Glutamatergic neuron (in vitro differentiated cells): ENCODE data around the gene AQP3. TPM values are rescaled to one million over a fixed set of nuclear protein-coding genes. Genes with fewer than 3 reads are reported as not detected.
"Not testable (repeated sequence)": the region's sequence is repeated elsewhere in the genome, so short reads cannot be mapped to it uniquely, and the experiment has no call there.

ENCODE experiments used
- DNase-seq: peaks from one replicate; pipeline ENCODE4 v3.0.0; 2022
- H3K27ac Mint-ChIP-seq: one replicate; pipeline ENCODE4 v1.8.0; 2020; ENCODE audit warnings: mild to moderate bottlenecking, mixed read lengths, inconsistent platforms; ENCODE audit not compliant: unreplicated experiment
- H3K27me3 Mint-ChIP-seq: one replicate; pipeline ENCODE4 v1.8.0; 2020; ENCODE audit warnings: mild to moderate bottlenecking, moderate library complexity, mixed read lengths, inconsistent platforms; ENCODE audit not compliant: unreplicated experiment
- H3K36me3 Mint-ChIP-seq: one replicate; pipeline ENCODE4 v1.8.0; 2020; ENCODE audit warnings: mild to moderate bottlenecking, mixed read lengths, inconsistent platforms; ENCODE audit not compliant: unreplicated experiment
- H3K4me1 Mint-ChIP-seq: one replicate; pipeline ENCODE4 v1.8.0; 2020; ENCODE audit warnings: mild to moderate bottlenecking, low read depth, mixed read lengths, inconsistent platforms; ENCODE audit not compliant: unreplicated experiment
- H3K4me3 Mint-ChIP-seq: one replicate; pipeline ENCODE4 v1.8.0; 2020; ENCODE audit warnings: mild to moderate bottlenecking, mixed read lengths, inconsistent platforms; ENCODE audit not compliant: unreplicated experiment
- H3K9me3 Mint-ChIP-seq: one replicate; pipeline ENCODE4 v1.8.0; 2020; ENCODE audit warnings: mild to moderate bottlenecking, moderate library complexity, mixed read lengths, inconsistent platforms; ENCODE audit not compliant: unreplicated experiment
- CTCF ChIP-seq: fragments of 200-600 bp; sonication (generic); IDR thresholded peaks from one replicate; pipeline ENCODE4 v1.5.0; 2021; ENCODE audit not compliant: partially characterized antibody, unreplicated experiment
- total RNA-seq: library from RNA; stranded (reverse); fragmentation: NEBNext Ultra II Directional; extraction: Animal tissue kit (Norgen Biotek cat#: 25700); gene quantifications from one replicate; pipeline ENCODE4 v1.2.1, GENCODE V29; 2021; ENCODE audit not compliant: unreplicated experiment

The AQP3 gene
- total RNA-seq, 1 donor from 2014 or later: 2.9 TPM

GRCh38 chr9:33425128-33425533, 22.3 kb downstream of the AQP3 start:
- Mint-ChIP-seq H3K36me3 (no peaks in the 10 kb centered on the region), H3K27me3 (peaks cover 5% of the 10 kb centered on the region), H3K27ac (no peak overlapping the region), H3K4me1 (no peaks in the 10 kb centered on the region), H3K9me3 (no peaks in the 10 kb centered on the region), H3K4me3 (no peak overlapping the region)
- DNase-seq: no peak
- no peak for TF ChIP-seq CTCF

DNA sequence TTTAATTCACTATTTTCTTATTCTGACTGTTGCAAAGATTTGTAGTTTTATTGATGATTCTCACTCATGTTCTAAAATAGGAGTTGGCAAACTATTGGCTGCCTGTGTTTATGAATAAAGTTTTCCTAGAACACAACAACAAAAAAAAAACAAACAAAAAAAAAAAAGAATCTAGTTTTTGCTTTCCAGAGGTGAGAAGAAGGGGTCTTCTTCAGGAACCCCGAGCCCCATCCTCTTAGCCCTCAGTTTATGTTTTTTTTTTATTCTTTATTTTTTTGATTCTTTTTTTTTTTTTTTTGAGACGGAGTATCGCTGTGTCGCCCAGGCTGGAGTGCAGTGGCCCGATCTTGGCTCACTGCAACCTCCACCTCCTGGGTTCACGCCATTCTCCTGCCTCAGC, 22.9 kb downstream of the AQP3 start:
- not testable (repeated sequence) for H3K27me3 Mint-ChIP-seq, H3K27ac Mint-ChIP-seq, H3K36me3 Mint-ChIP-seq, H3K4me1 Mint-ChIP-seq, H3K9me3 Mint-ChIP-seq, DNase-seq, H3K4me3 Mint-ChIP-seq

DNA sequence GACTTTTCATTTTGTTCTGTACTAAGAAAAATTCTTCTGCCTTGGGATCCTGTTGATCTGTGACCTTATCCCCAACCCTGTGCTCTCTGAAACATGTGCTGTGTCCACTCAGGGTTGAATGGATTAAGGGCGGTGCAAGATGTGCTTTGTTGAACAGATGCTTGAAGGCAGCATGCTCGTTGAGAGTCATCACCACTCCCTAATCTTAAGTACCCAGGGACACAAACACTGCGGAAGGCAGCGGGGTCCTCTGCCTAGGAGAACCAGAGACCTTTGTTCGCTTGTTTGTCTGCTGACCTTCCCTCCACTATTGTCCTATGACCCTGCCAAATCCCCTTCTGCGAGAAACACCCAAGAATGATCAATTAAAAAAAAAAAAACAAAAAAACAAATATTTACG, 23.4 kb downstream of the AQP3 start:
- not testable (repeated sequence) for H3K4me3 Mint-ChIP-seq, H3K27me3 Mint-ChIP-seq, H3K9me3 Mint-ChIP-seq, H3K36me3 Mint-ChIP-seq, DNase-seq, H3K4me1 Mint-ChIP-seq
- peak overlapping the region; percentile 87 for H3K27ac Mint-ChIP-seq

DNA sequence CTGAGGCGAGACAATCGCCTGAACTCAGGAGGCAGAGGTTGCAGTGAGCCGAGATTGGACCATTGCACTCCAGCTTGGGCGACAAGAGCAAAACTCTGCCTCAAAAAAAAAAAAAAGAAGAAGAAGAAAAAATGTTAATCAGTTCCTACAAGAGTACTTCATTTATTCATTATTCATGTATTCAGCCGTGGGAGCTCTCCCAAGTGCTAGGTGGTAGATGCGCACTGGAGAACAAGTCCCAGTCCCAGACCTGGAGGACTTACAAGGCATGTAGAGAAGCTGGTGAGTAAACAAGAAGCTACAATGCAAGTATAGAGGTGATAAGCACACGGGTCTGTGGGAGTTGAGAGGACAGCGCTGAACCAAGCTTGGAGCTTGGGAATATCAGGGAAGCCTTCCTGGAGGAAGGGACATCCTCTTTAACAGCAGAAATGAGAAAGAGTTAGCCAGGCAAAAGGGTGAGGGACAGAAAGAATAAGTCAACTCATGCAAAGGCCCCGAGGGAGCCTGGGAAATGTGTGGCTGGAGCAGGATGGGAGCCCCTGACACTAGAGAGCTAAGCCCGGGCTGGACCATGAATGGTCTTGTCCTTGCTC, 27.6 kb downstream of the AQP3 start:
- no peak overlapping the region for H3K4me3 Mint-ChIP-seq

DNA sequence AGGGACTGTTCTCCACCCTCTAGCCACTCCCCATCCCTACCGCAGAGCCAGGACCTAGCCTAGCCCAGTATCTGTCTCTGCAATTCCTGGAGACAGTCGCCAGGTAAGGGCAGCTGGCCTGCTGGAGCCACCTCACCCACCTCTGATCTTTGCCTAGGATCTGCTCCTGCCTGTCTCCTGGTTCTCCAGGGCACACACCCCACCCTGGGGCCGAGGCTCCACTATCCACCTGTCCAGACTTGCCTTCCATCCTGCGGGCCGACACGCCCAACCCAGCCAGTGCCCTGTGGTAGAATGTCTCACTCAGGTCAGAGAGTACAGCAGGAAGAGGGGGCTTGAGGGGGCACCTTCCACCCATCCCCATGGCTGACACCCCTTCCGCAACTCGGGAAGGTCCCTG, 29.3 kb downstream of the AQP3 start:
- no peaks in the 10 kb centered on the region for H3K4me1 Mint-ChIP-seq
- no peak overlapping the region for H3K4me3 Mint-ChIP-seq
- peaks cover 5% of the 10 kb centered on the region for H3K27me3 Mint-ChIP-seq
- TF ChIP-seq CTCF: no peak
- H3K36me3 Mint-ChIP-seq: no peaks in the 10 kb centered on the region
- no peak for DNase-seq
- H3K9me3 Mint-ChIP-seq: no peaks in the 10 kb centered on the region
- no peak overlapping the region for H3K27ac Mint-ChIP-seq

More for the DNA sequence above, 27.6 kb downstream of the AQP3 start:
- peaks cover 5% of the 10 kb centered on the region for H3K27me3 Mint-ChIP-seq
- H3K27ac Mint-ChIP-seq: no peak overlapping the region
- TF ChIP-seq CTCF: no peak
- no peaks in the 10 kb centered on the region for H3K4me1 Mint-ChIP-seq
- no peaks in the 10 kb centered on the region for H3K9me3 Mint-ChIP-seq
- no peak for DNase-seq
- H3K36me3 Mint-ChIP-seq: no peaks in the 10 kb centered on the region

GRCh38 chr9:33416996-33417395, 30.4 kb downstream of the AQP3 start:
- no peak for TF ChIP-seq CTCF
- H3K9me3 Mint-ChIP-seq: no peaks in the 10 kb centered on the region
- H3K27ac Mint-ChIP-seq: no peak overlapping the region
- no peak for DNase-seq
- H3K36me3 Mint-ChIP-seq: no peaks in the 10 kb centered on the region
- no peak overlapping the region for H3K4me3 Mint-ChIP-seq
- H3K4me1 Mint-ChIP-seq: no peaks in the 10 kb centered on the region
- H3K27me3 Mint-ChIP-seq: peaks cover 5% of the 10 kb centered on the region
